Activated T-cell treated with anti-CD3 and anti-CD28 coated beads for 4 hours (primary cell): ENCODE results near the gene SHISA5.
"Not testable (repeated sequence)": the region's sequence is repeated elsewhere in the genome, so short reads cannot be mapped to it uniquely, and the experiment has no call there.

Source experiments
- DNase-seq: peaks from one replicate; pipeline ENCODE4 v3.0.0-alpha.2; 2020

The SHISA5 gene, protein sequence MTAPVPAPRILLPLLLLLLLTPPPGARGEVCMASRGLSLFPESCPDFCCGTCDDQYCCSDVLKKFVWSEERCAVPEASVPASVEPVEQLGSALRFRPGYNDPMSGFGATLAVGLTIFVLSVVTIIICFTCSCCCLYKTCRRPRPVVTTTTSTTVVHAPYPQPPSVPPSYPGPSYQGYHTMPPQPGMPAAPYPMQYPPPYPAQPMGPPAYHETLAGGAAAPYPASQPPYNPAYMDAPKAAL

DNA sequence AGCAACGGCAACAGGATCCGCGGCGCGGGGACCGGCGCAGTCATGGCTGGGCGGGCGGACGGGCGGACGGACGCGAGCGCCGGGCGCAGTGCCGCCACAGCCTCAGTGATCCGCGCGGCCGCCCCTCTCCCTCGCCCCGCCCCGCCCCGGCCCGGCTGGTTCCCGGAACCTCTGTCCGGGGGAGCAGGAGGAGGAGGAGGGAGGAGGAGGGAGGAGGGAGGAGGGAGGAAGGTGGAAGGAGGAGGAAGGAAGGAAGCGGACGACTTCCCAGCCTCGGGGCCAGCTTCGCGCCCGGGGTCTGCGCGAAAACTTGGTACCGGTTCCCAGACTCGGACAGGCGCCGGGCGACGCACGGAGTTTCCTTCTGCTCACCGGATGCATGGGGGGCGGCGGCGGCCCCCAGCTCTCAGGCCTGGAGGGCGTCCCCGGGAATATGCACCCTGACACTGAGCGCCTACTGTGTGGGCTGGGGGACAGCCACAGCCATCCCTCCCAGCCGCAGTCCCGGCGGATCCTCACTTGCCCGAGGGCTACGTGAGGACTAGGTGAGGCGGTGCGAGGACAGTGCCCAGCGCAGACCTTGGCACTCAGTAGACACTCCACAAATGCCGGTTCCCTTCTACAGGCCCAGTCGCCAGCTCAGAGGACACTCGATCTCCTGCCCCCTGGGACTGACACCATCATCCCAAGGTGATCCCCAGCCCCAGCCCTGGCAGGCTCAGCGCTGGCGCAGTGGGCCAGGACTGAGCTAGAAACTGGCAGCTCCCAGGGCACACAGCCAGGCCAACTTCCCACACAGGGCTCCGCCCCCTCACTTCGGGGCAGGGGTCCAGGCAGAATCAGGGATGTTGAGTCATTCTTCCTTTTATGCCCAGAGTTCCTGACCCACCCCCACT is at the start of gene SHISA5:
Gene SHISA5 (minus strand): TSS at position 124 of the 896 bp plus-strand sequence. CDS start 80 bp downstream, at position 44.
- DNase-seq, result peak; percentile 31

DNA sequence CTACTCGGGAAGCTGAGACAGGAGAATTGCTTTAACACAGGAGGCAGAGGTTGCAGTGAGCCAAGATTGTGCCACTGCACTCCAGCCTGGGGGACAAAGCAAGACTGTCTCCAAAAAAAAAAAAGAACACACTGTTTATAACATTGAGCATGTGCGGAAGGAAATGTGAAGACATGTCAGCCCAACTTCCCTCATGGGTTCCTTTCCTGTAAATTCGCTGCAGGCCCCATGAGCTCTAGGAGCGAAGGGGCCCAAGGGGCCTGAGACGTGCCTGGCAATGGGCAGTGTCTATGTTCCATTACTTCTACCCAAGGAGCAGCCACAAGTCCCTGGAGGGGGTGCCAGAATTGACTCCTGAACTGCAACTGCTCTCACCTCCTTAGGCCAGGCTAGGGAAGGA is 49.4 kb upstream of the SHISA5 start:
- DNase-seq, result no peak

DNA sequence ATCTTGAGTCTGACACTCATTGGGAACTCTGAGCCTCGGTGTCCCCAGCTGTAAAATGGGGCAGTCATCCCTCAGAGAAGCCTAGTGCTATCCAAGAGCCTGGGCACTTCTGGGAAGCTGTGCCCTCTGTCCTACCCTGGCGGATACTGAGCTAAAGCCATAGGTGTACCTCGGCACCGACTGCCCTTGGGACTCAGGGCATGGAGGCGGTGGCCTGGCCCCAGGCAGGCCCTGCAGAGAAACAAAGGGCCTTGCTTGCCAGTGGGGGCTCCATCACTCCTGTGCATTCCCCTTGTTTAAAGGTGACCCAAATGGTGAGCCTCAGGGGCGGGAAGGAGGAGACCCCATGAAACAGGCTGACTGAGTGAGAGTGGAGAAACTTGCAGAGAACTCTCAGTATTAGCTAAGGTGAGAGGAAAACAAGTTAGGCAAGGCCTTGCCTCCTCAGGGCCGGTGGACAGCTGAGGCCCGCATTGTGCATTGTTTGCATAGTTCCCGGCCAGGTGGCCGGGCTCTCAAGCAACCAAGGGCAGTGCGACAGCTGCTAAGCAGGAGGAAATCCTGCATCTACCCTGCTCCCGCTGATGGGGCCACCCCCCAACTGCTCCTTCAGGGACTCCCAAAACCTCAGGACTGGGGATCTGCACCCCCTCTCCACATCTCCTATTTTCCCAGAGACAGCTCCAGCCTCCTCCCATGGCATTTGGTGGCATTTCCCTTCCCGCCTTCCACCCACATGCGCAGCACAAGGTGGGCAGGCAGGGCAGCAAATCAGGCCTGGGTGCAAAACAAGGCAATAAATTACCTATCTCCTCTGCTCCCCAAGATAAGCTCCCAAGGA is 48.4 kb upstream of the SHISA5 start:
- DNase-seq, result no peak

DNA sequence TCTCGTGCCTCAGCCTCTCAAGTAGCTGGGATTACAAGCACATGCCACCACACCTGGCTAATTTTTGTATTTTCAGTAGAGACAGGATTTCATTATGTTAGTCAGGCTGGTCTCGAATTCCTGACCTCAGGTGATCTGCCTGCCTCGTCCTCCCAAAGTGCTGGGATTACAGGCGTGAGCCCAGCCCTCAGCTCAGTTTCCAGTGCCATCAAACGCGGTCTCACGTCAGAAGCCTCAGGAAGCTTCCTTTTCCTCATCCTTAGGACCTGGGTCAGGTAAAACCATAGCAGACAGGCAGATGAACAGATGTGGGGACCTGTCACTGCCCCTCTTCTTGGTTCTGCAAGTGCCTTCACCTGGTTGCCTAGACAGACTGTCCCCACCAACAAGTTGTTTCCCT is 47.7 kb upstream of the SHISA5 start:
- DNase-seq, result not testable (repeated sequence)

DNA sequence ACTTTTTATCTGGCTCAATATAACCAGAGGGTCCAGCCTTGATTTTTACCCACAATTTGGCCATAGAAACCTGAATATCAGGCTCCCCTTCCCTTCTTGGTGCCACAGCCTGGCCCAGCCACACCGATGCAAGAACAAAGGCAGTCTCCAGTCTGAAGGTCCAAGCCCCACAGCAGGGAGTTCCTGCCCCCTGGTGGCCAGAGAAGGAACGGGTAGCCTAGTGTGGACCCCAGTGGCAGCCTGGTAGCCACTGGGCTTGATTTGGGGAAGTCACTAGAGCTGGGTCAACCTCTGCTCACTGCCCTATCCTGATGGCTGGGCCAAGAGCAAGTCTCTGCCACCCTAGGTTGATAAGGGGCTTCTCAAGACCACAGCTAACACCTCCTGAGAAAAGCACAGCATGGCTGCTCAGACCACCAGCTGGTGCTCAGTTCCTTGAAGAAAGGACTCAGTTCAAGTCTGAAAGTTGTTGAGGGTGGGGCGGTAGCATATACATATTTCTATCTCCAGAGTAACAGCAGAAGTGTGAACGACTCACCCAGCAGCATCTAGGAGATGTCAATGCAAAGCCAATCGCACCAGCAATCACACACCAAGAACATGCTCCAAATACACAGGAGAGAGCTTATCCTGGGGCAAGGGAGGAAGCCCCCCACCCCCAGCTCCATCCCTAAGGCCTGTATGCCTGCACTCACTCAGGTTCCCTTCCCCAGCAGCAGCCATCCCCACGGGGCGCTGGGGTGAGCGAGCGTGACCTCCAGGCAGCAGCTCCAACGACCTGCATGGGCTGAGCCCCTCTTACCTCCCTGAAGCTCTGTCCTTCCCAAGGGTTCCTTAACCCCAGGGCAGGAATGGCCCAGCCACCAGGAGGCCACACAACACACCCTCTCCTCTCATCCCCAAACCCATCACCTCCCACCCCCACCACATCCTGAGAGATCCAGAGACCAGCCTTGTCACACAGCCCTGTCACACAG is 45.0 kb upstream of the SHISA5 start:
- DNase-seq, result peak; percentile 82

DNA sequence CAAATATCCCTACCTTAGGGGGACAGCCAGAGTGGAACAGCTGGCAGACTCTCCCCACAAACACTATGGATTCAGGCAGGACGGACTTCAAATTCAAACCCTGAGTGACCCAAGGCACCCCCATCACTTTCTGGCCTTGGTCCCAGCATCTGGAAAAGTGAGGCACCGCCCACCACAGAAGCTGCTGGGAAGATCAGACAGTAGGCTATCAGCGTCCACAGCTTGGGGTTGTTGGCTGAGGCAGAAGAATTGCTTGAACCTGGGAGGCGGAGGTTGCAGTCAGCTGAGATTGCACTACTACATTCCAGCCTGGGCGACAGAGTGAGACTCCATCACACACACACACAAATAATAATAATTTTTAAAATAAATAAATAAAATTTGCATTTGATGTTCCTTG is 44.2 kb upstream of the SHISA5 start:
- DNase-seq, result no peak

DNA sequence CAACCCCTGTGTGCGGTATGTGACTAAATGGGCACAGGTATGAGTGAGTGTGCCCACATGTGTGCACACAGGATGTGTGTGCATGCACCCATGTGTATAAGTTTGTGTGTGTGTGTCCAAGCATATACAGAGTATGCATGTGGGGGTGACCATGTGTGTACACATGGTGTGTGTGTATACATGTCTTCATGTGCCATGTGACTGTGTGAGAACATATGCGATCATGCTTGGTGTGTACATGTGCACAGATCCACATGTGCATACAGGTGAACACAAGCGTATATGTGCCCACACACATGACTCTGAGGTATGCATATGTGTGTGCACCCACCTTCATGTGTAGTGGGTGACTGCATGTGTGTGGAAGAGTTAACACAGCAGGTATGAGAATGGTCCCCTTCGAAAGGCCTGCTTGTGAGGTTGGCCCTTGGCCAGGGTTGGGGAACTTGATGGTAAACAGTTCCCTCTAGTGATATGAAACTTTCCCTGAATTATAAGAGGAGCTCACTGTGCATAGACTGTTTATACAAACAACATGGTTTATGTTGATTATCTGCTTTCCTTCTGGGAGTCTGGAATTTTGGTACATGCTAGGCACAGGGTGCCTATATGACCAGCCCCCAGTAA is 42.3 kb upstream of the SHISA5 start:
- DNase-seq, result no peak

DNA sequence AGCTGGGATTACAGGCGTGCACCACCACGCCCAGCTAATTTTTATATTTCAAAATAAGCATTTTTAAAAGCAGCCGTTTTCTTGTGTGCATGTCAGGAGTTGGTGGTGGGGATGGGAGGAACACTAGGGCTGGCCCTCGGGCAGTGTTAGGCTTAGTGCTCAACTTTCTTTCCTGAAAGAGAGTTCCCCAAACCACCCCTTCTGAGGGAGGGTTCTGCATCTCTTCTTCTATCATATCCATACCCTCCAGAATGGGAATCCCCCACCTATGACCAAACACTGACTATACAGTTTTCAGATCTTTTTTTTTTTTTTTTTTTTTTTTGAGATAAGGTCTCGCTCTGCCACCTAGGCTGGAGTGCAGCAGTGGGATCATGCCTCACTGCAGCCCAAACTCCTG is 40.2 kb upstream of the SHISA5 start:
- no peak for DNase-seq

DNA sequence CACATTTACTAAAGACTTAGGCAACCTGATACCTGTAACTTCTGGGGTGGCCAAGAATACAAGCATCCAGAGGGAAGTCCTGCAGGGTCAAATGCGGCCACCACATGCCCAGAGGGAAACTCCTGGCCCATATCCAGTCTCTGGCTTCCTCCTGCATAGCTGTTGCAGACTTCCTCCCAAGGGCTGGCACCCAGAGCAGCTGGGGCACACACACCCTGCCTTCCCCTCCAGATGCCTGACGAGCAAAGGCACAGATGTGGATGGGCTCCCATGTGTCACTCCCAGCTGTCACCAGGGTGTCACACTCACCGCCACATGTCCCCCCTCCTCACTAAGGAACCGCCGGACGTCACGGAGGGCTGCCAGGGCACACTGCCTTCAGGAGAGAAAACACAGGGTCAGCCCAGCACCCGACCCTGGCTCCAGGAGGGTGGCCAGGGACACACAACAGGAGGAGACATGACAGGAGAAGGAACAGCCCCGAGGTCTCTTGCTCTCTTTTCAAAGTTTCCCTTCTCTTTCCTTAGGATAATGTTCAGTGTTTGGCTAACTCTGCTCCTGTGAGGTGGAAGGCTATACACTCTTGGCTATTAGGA is 39.4 kb upstream of the SHISA5 start:
- DNase-seq, result no peak

DNA sequence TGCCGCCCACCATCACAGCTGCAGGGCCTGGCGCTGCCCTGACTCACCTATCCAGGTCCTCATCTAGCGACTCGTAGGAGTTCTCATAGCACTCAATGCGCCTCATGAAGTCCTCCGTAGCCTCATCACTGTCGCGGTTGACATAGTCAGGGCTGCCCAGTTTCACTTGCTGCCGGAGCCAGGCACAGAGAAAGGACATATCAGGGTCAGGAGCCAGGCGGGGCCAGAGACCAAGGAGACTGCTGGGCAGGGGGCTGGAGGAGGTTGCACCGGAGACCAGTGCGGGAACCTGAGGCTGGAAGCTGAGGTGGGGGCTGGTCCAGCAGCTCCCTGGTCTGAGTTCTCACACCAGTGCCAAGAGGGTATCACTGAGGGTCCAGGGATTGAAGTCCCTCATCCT is 34.5 kb upstream of the SHISA5 start:
- no peak for DNase-seq

DNA sequence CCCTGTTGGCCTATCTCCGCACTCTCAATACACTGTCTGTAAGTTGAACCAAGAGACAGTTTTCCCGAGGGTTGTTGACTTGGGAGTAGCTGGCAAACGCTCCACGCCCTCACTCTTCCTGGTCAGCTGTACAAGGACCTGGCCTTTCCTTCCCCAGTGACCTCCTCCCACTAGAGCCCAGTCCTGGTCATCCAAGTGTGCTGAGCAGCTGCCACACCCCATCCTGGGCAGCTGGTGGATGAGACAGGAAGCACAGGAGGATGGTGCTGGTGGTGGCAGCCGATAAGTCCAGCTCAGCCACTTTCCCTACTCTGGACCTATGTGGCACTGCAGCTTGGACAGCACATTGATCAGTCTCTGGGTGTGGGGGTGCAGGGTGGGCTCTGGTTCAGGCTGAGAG is 32.8 kb upstream of the SHISA5 start:
- no peak for DNase-seq

DNA sequence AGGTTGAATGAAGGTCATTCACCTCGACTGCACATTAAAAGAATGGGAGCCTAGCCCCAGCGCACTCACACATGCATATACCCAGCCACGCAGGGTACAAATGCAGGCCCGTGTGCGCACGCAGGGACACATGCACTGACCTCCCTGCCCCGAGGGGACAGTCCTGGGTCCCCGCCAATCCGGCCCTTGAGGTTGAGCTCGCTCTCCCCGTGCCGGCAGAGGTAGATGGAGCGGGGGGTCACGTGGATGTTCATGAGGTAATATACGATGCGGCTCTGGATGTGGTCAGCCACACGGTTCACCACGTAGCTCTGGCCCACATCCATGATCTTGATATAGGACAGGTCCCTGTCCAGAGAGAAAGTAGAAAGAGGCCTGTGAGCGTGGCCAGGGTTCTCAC is 32.1 kb upstream of the SHISA5 start:
- DNase-seq, result no peak

DNA sequence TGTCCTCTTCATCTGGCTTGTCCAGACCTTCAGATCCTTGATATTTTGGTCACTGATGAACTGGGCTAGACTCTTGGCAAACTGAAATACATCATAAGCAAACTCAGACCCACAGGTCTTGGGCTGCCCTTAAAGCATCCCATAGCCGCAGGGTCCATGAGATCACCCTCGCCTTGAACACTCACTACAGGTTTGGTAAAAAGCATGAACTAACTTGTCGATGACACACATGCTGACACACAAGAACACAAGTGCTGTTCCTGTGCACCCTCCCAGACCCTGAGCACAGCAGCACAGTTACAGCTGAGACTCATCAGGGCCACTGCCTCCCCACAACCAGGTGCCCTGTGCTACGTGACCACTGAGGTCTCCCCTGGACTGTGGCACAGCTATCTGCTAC is 31.6 kb upstream of the SHISA5 start:
- no peak for DNase-seq

DNA sequence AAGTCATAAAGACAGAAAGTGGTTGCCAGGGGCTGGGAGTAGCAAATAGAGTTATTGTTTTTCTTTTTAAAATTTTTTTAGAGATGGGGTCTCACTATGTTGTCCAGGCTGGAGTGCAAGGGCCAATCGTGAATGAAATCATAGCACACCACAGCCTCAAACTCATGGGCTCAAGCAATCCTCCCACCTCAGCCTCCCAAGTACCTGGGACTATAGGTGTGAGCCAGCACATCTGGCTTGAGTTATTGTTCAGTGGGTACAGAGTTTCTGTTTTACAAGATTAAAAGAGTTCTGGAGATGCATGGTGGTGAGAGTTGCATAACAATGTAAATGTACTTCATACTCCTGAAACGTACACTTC is 29.0 kb upstream of the SHISA5 start:
- no peak for DNase-seq

DNA sequence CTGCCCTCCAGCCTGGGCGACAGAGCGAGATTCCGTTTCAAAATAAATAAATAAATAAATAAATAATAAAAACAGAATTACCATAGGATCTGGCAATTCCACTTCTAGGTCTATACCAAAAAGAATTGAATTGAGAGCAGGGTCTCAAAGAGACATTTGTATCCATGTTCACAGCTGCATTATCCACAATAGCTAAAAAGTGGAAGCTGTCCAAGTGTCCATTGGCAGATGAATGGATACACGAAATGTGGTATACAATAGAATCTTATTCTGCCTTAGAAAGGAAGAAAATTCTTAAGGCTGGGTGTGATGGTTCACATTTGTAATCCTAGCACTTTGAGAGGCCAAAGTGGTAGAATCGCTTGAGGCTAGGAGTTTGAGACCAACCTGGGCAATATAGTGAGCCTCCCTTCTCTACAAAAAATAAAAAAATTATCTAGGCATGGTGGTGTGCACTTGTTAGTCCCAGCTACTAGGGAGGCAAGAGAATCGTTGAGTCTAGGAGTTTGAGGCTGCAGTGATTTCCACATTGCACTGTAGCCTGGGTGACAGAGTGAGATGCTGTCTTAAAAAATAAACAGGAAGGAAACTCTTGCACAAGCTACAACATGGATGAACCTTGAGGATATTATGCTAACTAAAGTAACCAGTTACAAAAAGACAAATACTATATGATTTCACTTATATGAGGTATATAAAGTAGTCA is 28.4 kb upstream of the SHISA5 start:
- DNase-seq, result no peak

DNA sequence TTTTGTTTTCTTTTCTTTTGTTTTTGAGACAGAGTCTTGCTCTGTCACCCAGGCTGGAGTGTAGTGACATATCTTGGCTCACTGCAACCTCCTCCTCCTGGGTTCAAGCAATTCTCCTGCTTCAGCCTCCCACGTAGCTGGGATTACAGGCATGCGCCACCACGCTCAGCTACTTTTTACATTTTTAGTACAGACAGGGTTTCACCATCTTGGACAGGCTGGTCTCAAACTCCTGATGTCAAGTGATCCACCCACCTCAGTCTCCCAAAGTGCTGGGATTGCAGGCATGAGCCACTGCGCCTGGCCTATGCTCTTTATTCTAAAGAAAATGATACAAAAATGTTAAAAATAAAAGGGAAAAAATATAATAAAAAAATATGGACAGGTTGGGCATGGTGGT is 26.7 kb upstream of the SHISA5 start:
- DNase-seq, result not testable (repeated sequence)

DNA sequence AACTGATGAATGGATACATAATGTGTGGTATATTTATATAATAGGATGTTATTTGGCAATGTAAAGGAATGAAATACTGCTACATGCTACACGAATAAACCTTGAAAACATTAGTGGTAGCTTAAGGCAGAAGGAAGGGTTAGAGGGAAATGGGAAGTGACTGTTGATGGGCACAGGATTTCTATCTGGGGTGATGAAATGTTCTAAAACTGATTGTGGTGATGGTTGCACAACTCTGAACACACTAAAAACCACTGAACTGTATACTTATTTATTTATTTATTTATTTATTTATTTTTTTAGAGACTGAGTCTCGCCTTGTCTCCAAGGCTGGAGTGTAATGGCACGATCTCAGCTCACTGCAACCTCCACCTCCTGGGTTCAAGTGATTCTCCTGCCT is 24.8 kb upstream of the SHISA5 start:
- no peak for DNase-seq

DNA sequence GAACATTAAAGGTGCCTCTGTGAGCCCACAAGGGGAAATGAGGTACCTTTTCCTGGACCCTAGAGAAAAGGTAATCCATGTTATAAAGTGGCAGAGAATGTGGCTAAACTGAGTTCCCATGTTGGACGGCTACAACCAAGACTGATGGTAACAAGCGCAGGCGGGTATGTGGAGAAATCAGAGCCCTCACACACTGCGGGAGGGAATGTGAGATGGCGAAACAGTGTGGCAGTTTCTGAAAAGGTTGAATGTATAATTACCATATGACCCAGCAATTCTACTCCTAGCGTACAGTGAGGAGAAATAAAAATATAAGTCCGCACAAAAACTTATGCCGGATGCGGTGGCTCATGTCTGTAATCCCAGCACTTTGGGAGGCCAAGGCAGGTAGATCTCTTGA is 24.1 kb upstream of the SHISA5 start:
- no peak for DNase-seq

DNA sequence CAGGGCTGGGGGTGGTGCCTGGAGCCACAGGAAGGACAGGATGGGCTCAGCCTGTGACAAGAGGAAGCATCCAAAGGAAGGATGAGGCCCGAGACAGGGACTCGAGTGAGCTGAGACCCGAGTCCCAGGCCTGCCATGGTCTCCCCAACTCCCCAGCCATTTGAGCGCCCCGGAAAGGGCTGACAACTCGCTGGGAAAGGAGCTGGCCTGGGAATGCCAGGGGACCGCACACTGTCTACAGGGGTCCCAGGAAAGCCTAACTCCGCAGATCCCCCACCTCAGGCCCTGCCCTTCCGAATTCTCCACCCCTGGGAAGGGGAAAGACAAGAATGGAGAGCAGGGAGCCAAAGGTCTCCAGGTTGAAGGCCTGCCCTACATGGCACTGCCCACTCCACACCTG is 21.0 kb upstream of the SHISA5 start:
- no peak for DNase-seq

DNA sequence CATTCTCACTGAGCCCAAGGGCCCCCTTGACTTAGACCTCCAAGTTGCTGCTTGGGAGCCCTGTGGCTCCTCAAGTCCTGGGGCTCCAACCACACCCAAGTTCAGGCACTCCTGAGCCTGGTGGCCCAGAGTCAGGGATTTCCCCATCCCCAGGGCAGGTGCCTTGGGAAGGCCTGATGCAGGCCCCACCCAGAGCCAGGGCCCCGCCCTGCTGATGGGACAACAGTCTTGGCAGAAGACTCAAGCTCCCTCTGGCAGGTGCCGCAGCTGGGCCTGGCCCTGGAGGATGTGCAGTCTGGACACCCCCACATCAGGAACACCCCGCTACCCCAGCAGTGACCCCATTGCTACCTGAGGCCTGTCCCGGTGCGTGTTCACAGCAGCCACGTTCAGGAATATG is 17.7 kb upstream of the SHISA5 start:
- DNase-seq, result no peak

DNA sequence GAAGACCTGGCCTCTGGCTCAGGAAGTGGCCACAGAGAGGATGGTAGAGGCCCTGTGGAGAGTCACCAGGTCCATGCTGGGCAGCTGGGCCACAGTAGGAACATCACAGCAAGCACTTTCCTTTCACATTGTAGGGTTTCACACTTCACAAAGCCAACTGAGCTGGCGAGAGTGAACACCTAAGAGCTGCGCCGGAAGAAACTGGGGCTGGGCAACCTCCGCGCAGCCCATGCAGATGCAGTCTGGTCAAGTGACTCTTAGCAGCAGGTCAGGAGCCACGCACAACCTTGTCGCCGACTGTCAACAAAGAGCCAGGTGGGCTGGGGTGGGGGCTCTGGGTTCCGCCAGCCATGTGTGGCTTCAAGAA is 15.3 kb upstream of the SHISA5 start:
- DNase-seq, result no peak
